Caco-2 (cell line): ENCODE data around the gene UBE2L3. TPM values are rescaled to one million over a fixed set of nuclear protein-coding genes. Genes with fewer than 3 reads are reported as not detected.

Experiments used
- BruUV-seq: library from RNA; stranded (reverse); fragments of 400-500 nt; replicated peaks from 2 replicates; lab custom pipeline; 2021; lab: Mats Ljungman, UMichigan
- CTCF ChIA-PET: fragments of 300-600 bp; sonication (Branson Sonifier 250); formaldehyde crosslinking; loops from one replicate; lab custom pipeline; 2022; ENCODE audit warnings: antibody characterized with exemption; lab: Charles Lee
- POLR2A ChIA-PET: fragments of 300-600 bp; sonication (Branson Sonifier 250); formaldehyde crosslinking; loops from one replicate; lab custom pipeline; 2022; ENCODE audit warnings: antibody characterized with exemption; lab: Charles Lee
- DNase-seq, 2 experiments: peaks; one replicate each; pipeline versions ENCODE4 v3.0.0 to v3.0.0-alpha.2; 2020 to 2022
- H3K27me3 ChIP-seq: replicated peaks from 2 replicates; pipeline ENCODE4 v1.6.0; 2011; ENCODE audit warnings: low read length; ENCODE audit not compliant: control insufficient read depth, insufficient read depth
- H3K36me3 ChIP-seq: 2 replicates; pipeline ENCODE4 v1.5.1; 2011; ENCODE audit warnings: low read length; ENCODE audit not compliant: control insufficient read depth, insufficient read depth
- H3K4me1 ChIP-seq: fragments of 250-450 bp; sonication (Bioruptor Pico); 2 replicates; pipeline ENCODE4 v1.5.1; 2020; ENCODE audit warnings: mild to moderate bottlenecking
- H3K4me3 ChIP-seq: 2 replicates; pipeline ENCODE4 v1.5.1; 2011; ENCODE audit warnings: low read depth, mild to moderate bottlenecking, control low read depth, low read length
- H3K9me3 ChIP-seq: fragments of 250-450 bp; sonication (Bioruptor Pico); 2 replicates; pipeline ENCODE4 v1.5.1; 2020; ENCODE audit warnings: mild to moderate bottlenecking, moderate library complexity
- H3K27ac Mint-ChIP-seq: one replicate; pipeline ENCODE4 v1.8.0; 2022; ENCODE audit warnings: mixed read lengths; ENCODE audit not compliant: unreplicated experiment
- H3K27me3 Mint-ChIP-seq: one replicate; pipeline ENCODE4 v1.8.0; 2022; ENCODE audit warnings: mixed read lengths; ENCODE audit not compliant: insufficient read depth, unreplicated experiment
- H3K36me3 Mint-ChIP-seq: one replicate; pipeline ENCODE4 v1.8.0; 2022; ENCODE audit warnings: mild to moderate bottlenecking, mixed read lengths; ENCODE audit not compliant: insufficient read depth, unreplicated experiment
- H3K4me1 Mint-ChIP-seq: one replicate; pipeline ENCODE4 v1.8.0; 2022; ENCODE audit warnings: low read depth, mixed read lengths; ENCODE audit not compliant: unreplicated experiment
- H3K4me3 Mint-ChIP-seq: one replicate; pipeline ENCODE4 v1.8.0; 2022; ENCODE audit warnings: mild to moderate bottlenecking, moderate library complexity, mixed read lengths; ENCODE audit not compliant: unreplicated experiment
- H3K9me3 Mint-ChIP-seq: one replicate; pipeline ENCODE4 v1.8.0; 2022; ENCODE audit warnings: mixed read lengths; ENCODE audit not compliant: unreplicated experiment
- intact Hi-C: fragments of 100-400 bp; cut with micrococcal nuclease; formaldehyde crosslinking; loops from one replicate; pipeline ENCODE4 v1.10.0; 2022; ENCODE audit not compliant: unreplicated experiment
- microRNA-seq: library from miRNA; unstranded; fragments of <30 nt; microRNA quantifications from one replicate; pipeline ENCODE4 v1.2.0, GENCODE V29; 2022
- total RNA-seq: library from RNA; stranded (reverse); gene quantifications from 2 replicates; pipeline ENCODE4 v1.2.3, GENCODE V29; 2022
- TF ChIP-seq, protein P1 (sequence below), 2 experiments: fragments of 200-600 bp in 1 of 2; IDR thresholded peaks; 1 replicate in 1 of 2; 2 replicates in 1 of 2; pipeline versions ENCODE4 v1.5.1 to v1.8.0; 2011 to 2022; ENCODE audit warnings: antibody characterized with exemption in 1 of 2, control low read depth in 1 of 2, inconsistent platforms in 1 of 2, low read depth in 1 of 2, low read length in 1 of 2, mild to moderate bottlenecking in 1 of 2, moderate library complexity in 1 of 2; ENCODE audit not compliant: insufficient read depth in 1 of 2, severe bottlenecking in 1 of 2, unreplicated experiment in 1 of 2

Gene UBE2L3
- total RNA-seq, 1 experiment from 2014 or later: 63.4 TPM

DNA sequence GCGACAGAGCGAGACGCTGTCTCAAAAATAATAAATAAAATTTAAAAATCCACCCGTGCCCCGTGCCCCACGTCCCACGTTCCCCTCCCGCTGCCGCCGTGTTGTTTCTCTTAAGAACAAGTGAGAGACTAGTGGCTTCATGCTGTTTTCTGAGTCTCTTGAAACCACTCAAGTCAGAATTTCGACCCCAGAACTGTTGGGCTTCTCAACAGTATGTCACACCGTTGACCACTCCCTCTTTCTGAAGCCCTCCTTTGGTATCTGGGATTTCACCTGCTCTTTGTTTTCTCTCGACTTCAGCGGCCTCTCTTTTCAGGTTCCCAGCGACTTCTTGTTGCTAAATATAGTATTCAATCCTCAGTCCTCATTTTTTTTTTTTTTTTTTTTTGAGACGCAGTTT, 99.3 kb downstream of the UBE2L3 start:
- DNase-seq: no peak
- Histone ChIP-seq H3K4me3 (peak overlapping the region; percentile 68), H3K4me1 (no peaks in the 10 kb centered on the region), H3K27me3 (no peaks in the 10 kb centered on the region), H3K36me3 (peaks cover 5% of the 10 kb centered on the region; the same call in 1 of the 2 replicates), H3K9me3 (no peaks in the 10 kb centered on the region)
- TF ChIP-seq, protein P1, sequence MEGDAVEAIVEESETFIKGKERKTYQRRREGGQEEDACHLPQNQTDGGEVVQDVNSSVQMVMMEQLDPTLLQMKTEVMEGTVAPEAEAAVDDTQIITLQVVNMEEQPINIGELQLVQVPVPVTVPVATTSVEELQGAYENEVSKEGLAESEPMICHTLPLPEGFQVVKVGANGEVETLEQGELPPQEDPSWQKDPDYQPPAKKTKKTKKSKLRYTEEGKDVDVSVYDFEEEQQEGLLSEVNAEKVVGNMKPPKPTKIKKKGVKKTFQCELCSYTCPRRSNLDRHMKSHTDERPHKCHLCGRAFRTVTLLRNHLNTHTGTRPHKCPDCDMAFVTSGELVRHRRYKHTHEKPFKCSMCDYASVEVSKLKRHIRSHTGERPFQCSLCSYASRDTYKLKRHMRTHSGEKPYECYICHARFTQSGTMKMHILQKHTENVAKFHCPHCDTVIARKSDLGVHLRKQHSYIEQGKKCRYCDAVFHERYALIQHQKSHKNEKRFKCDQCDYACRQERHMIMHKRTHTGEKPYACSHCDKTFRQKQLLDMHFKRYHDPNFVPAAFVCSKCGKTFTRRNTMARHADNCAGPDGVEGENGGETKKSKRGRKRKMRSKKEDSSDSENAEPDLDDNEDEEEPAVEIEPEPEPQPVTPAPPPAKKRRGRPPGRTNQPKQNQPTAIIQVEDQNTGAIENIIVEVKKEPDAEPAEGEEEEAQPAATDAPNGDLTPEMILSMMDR (IDR thresholded peaks at IDR 0.05; ENCODE audit: insufficient read depth in 1 of 2, low read depth in 1 of 2, low read length in 1 of 2, severe bottlenecking in 1 of 2, unreplicated experiment in 1 of 2): no peak
- no peaks in the 10 kb centered on the region for H3K9me3 Mint-ChIP-seq
- H3K36me3 Mint-ChIP-seq: peaks cover 46% of the 10 kb centered on the region
- ChIA-PET POLR2A (interaction anchor here (0.7 kb wide), 1 partner anchor 20 kb away, joined by 3 read pairs; no protein-coding TSS in a partner anchor), CTCF (no interaction called here)
- no peaks in the 10 kb centered on the region for H3K27me3 Mint-ChIP-seq
- no TSS peak for BruUV-seq
- intact Hi-C loops: no loop called here
- H3K27ac Mint-ChIP-seq: peak overlapping the region; percentile 91
- H3K4me1 Mint-ChIP-seq: peaks cover 24% of the 10 kb centered on the region
- peak overlapping the region; percentile 89 for H3K4me3 Mint-ChIP-seq

- H3K4me3 Mint-ChIP-seq: no peak overlapping the region
- peaks cover 50% of the 10 kb centered on the region for H3K36me3 Mint-ChIP-seq
- ChIA-PET POLR2A (no interaction called here), CTCF (interaction anchor here (0.7 kb wide), 1 partner anchor 27 kb away, joined by 3 read pairs; no protein-coding TSS in a partner anchor)
- Histone ChIP-seq H3K4me3 (no peak overlapping the region), H3K4me1 (no peaks in the 10 kb centered on the region), H3K9me3 (no peaks in the 10 kb centered on the region), H3K36me3 (peaks cover 5% of the 10 kb centered on the region), H3K27me3 (no peaks in the 10 kb centered on the region)
- intact Hi-C loops: no loop called here
- H3K27me3 Mint-ChIP-seq: no peaks in the 10 kb centered on the region
- no TSS peak for BruUV-seq
- TF ChIP-seq, protein P1 (IDR thresholded peaks at IDR 0.05; ENCODE audit: insufficient read depth in 1 of 2, low read depth in 1 of 2, low read length in 1 of 2, severe bottlenecking in 1 of 2, unreplicated experiment in 1 of 2): no peak
- no peak overlapping the region for H3K27ac Mint-ChIP-seq
- H3K4me1 Mint-ChIP-seq: peaks cover 24% of the 10 kb centered on the region
- H3K9me3 Mint-ChIP-seq: no peaks in the 10 kb centered on the region
- no peak for DNase-seq
These were observed 101.5 kb downstream of the UBE2L3 start for GRCh38 chr22:21669026-21669425.

GRCh38 chr22:21672107-21672629, 104.7 kb downstream of the UBE2L3 start:
- ChIA-PET POLR2A (no interaction called here), CTCF (no interaction called here)
- H3K27me3 Mint-ChIP-seq: no peaks in the 10 kb centered on the region
- no peaks in the 10 kb centered on the region for H3K27me3 ChIP-seq
- H3K9me3 ChIP-seq: no peaks in the 10 kb centered on the region
- peaks cover 55% of the 10 kb centered on the region for H3K36me3 Mint-ChIP-seq
- intact Hi-C loops: no loop called here
- H3K27ac Mint-ChIP-seq: no peak overlapping the region
- TF ChIP-seq, protein P1 (IDR thresholded peaks at IDR 0.05; ENCODE audit: insufficient read depth in 1 of 2, low read depth in 1 of 2, low read length in 1 of 2, severe bottlenecking in 1 of 2, unreplicated experiment in 1 of 2): no peak
- BruUV-seq: no TSS peak
- H3K36me3 ChIP-seq: peaks cover 9% of the 10 kb centered on the region
- H3K4me1 ChIP-seq: no peaks in the 10 kb centered on the region
- H3K4me1 Mint-ChIP-seq: peaks cover 12% of the 10 kb centered on the region
- no peak overlapping the region for H3K4me3 ChIP-seq
- DNase-seq: no peak
- H3K4me3 Mint-ChIP-seq: no peak overlapping the region
- no peaks in the 10 kb centered on the region for H3K9me3 Mint-ChIP-seq

Small RNAs within 50 kb of the gene (microRNA-seq; reads per million reads assigned to microRNA genes)
- 1,769 reads per million, percentile 92 among the genes with 10 or more reads in this experiment for gene MIR130B
- 25.8 reads per million, percentile 60 among the genes with 10 or more reads in this experiment for gene MIR301B

Other genes with a start within 250 kb of the UBE2L3 start
- not detected in 2 replicates for gene RIMBP3B, start 184.0 kb upstream of the UBE2L3 start, total RNA-seq
- gene HIC2, start 150.3 kb upstream of the UBE2L3 start, total RNA-seq: 45.8 and 48.4 TPM in 2 replicates
- gene TMEM191C, start 100.3 kb upstream of the UBE2L3 start, total RNA-seq: 7.5 and 8.5 TPM in 2 replicates
- 0.12 and 0.39 TPM in 2 replicates for gene RIMBP3C, start 16.3 kb upstream of the UBE2L3 start, total RNA-seq
- gene YDJC, start 62.3 kb downstream of the UBE2L3 start, total RNA-seq: 55.9 and 60.0 TPM in 2 replicates
- not detected in 2 replicates for gene CCDC116, start 65.0 kb downstream of the UBE2L3 start, total RNA-seq
- gene SDF2L1, start 74.6 kb downstream of the UBE2L3 start, total RNA-seq: 48.5 and 49.6 TPM in 2 replicates
- gene PPIL2, start 98.3 kb downstream of the UBE2L3 start, total RNA-seq: 53.2 and 55.0 TPM in 2 replicates
- 1.2 and 1.3 TPM in 2 replicates for gene YPEL1, start 168.1 kb downstream of the UBE2L3 start, total RNA-seq